CD4-positive, alpha-beta T cell treated with Interferon alpha-2 for 1 hour (primary cell): ENCODE measurements around the gene MGLL.
"Not testable (repeated sequence)": the region's sequence is repeated elsewhere in the genome, so short reads cannot be mapped to it uniquely, and the experiment has no call there.

ENCODE experiments used
- DNase-seq, 2 donors: peaks; one replicate each; pipeline ENCODE4 v3.0.0-alpha.2; 2020 to 2022

The MGLL gene

GRCh38 chr3:127670761-127671522, 151.4 kb downstream of the MGLL start:
- no peak for DNase-seq

DNA sequence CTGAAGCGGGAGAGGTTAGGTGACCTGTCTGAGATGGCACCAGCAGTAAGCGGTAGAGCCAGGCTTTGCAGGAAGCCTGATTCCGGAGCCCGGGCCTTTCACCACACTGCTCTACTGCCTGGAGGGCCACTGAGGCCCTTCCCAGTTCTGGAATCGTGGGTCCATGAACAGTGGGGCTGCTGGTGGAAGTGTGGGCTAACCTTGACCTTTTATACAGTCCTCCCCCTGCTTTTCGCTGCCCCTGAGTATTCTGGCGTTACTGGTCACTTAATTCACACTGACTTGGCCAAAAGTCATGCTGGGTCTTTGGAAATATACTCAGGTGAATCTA, 152.1 kb downstream of the MGLL start:
- no peak for DNase-seq

GRCh38 chr3:127669541-127670228, 152.6 kb downstream of the MGLL start:
- DNase-seq, result no peak

DNA sequence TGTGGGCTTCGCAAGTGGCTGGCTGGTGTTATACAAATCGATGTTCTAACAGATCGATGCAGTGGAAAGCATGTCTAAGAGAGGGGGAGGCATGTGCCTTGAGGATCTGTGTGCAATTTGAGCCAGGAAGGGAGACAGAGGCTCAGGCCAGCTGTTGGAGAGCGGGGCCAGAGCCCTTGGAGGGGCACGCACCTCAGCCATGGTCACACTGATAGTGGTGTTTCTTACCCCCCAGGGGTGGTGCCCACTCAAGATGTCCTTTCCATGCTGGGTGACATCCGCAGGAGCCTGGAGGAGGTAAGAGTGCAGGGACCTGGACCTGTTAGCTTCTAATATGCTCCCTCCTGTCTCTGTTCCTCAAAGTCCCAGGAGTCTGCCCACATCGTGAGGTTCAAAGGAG, 153.4 kb downstream of the MGLL start:
- no peak for DNase-seq

DNA sequence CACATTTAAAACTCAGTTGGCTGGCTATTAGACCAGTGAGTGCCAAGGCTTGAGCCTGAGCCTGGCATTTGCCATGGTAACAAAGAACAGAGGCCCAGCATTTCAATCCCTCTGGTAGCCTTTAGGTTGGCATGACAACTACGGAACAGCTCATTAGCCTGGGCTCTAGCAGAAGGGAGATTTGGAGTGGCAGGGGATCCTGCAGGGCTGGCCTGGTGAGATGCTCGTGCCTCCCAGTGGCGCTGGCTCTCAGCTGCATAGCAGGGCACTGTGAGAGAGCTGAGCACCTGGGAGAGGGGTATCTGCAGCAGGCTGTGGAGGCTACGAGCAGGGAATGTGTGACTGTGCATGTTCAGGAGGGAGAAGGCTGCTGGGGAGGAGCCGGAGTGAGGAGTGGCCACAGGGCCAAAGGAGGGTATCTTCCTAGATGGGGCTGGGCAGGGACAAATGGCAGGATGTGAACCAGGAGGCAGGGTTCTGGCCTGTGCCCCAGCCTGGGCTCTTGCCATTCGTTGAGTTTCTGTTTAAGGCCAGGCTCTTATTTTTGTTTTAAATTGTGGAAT, 155.1 kb downstream of the MGLL start:
- DNase-seq, result no peak

DNA sequence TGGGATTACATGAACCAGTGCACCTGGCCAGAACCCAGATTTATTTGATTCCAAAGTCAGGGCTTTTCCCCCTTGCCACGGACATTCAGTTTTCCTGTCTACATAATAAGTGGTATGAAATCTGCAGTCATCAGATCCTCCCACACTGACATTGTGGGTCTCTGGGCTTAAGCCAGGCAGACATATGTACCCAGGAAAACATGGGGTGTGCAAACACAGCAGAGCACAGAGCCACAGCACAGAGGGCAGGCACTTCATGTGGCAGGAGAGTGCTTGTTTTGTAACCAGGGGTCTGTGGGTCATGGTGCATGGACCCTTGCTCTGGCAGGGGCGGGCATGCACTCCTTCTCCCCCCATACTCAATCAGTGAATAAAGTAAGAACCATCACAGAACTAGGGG, 155.6 kb downstream of the MGLL start:
- no peak for DNase-seq

DNA sequence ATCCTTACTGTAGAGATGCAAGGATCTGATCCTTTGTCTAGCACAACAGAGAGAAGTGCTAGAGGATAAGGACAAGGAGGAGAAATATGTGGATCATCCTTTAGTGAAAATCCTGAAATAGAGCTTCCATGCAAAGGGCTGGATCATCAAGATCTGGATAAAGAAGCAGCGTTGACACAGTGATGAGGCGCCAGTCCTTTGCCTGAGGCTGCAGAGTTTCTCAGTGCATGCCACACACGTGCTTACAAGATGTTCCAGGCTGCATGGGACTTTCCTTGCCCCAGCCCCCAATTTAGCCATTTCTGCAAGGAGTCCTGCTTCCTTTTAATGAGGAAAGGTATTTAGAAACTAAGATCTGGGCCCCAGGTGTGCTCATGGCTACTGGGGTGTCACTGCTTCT, 156.7 kb downstream of the MGLL start:
- no peak for DNase-seq

DNA sequence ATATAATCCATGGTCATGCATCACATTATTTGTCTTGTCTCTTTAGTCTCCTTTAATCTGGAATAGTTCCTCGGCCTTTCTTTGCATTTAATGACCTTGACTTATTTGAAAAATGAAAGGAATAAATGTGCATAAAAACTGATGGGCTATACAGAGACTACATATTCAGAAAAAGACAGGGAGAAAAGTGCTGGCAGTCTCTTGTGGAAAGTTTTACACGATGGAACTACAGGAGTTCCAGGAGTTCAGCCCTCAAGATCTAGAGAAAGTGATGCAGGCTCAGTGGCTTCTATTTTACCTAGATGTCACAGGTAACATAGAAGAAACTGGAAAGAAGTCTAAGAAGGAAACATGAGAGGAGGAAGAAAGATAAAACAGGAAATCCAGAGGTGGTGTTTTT, 157.2 kb downstream of the MGLL start:
- no peak for DNase-seq

GRCh38 chr3:127663151-127663550, 159.2 kb downstream of the MGLL start:
- no peak for DNase-seq

- no peak for DNase-seq
These were observed 160.3 kb downstream of the MGLL start for GRCh38 chr3:127662001-127662469.

- DNase-seq, result no peak
These were observed 160.7 kb downstream of the MGLL start for GRCh38 chr3:127661600-127661999.

DNA sequence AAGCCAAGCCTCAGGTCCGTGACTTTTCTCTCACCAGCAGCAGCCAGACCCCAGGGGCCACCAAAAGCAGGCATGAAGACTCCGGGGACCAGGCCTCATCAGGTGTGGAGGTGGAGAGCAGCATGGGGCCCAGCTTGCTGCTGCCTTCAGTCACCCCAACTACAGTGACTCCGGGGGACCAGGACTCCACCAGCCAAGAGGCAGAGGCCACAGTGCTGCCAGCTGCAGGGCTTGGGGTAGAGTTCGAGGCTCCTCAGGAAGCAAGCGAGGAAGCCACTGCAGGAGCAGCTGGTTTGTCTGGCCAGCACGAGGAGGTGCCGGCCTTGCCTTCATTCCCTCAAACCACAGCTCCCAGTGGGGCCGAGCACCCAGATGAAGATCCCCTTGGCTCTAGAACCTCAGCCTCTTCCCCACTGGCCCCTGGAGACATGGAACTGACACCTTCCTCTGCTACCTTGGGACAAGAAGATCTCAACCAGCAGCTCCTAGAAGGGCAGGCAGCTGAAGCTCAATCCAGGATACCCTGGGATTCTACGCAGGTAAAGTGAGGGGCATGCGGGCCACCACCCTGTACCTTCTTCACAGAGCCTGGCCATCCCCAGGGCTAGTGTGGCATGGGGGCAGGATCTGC, 161.6 kb downstream of the MGLL start:
- DNase-seq, result no peak

GRCh38 chr3:127658234-127658633, 164.1 kb downstream of the MGLL start:
- no peak for DNase-seq

- DNase-seq, result no peak
These were observed 165.4 kb downstream of the MGLL start for GRCh38 chr3:127656906-127657305.

DNA sequence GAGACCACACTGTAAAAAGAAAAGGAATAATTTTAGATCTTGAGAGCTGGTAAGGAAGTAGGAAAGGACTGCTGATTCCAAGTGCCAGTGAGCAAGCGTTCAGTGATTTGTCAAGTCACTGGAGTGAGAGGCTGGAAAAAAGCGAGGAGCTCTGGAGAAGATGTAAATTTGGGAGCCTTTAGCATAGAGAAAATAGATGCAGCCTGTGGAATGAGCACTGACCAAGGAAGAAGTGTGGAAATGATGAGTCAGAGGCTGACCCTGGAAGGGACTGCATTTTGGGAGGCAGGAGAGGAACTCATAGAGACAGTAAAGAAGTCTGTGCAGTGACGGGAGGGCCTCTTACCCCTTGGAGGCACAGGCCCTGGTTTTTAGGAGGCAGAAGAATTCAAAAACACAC, 166.7 kb downstream of the MGLL start:
- no peak for DNase-seq

- DNase-seq, result not testable (repeated sequence)
These were observed 167.3 kb downstream of the MGLL start for GRCh38 chr3:127654993-127655392.

GRCh38 chr3:127654374-127654773, 167.9 kb downstream of the MGLL start:
- DNase-seq, result no peak

GRCh38 chr3:127652246-127652995, 169.9 kb downstream of the MGLL start:
- DNase-seq, result peak; percentile 35 to 51

GRCh38 chr3:127651516-127652172, 170.7 kb downstream of the MGLL start:
- DNase-seq, result no peak

- no peak for DNase-seq
These were observed 172.1 kb downstream of the MGLL start for GRCh38 chr3:127650236-127650635.

GRCh38 chr3:127647845-127648204, 174.5 kb downstream of the MGLL start:
- DNase-seq, result no peak

- DNase-seq, result no peak
These were observed 175.0 kb downstream of the MGLL start for GRCh38 chr3:127647166-127647844.
